MM.1S (cell line): ENCODE measurements around the gene RWDD2A.
"Not testable (repeated sequence)": the region's sequence is repeated elsewhere in the genome, so short reads cannot be mapped to it uniquely, and the experiment has no call there.

ENCODE experiments used
- DNase-seq: peaks from one replicate; pipeline ENCODE4 v3.0.0-alpha.2; 2015
- H2AFZ ChIP-seq: fragments of 300-600 bp; sonication (generic); 2 replicates; pipeline ENCODE4 v1.6.0; 2016; ENCODE audit warnings: antibody characterized with exemption, low read length
- H3F3A ChIP-seq: fragments of 300-600 bp; sonication (generic); 2 replicates; pipeline ENCODE4 v1.6.1; 2016; ENCODE audit warnings: mild to moderate bottlenecking, antibody characterized with exemption, low read length, moderate library complexity, mixed read lengths; ENCODE audit not compliant: insufficient read depth
- H3K27ac ChIP-seq: fragments of 300-600 bp; sonication (generic); 2 replicates; pipeline ENCODE4 v1.5.1; 2016; ENCODE audit warnings: mild to moderate bottlenecking, low read length
- H3K27me3 ChIP-seq: fragments of 300-600 bp; sonication (generic); replicated peaks from 2 replicates; pipeline ENCODE4 v1.6.0; 2016; ENCODE audit warnings: low read length; ENCODE audit not compliant: insufficient read depth
- H3K36me3 ChIP-seq: fragments of 300-600 bp; sonication (generic); replicated peaks from 2 replicates; pipeline ENCODE4 v1.6.1; 2016; ENCODE audit warnings: mild to moderate bottlenecking, low read length, mixed read lengths; ENCODE audit not compliant: insufficient read depth
- H3K4me1 ChIP-seq: fragments of 300-600 bp; sonication (generic); 2 replicates; pipeline ENCODE4 v1.6.1; 2016; ENCODE audit warnings: low read length, mixed read lengths
- H3K4me2 ChIP-seq: fragments of 300-600 bp; sonication (generic); 2 replicates; pipeline ENCODE4 v1.6.0; 2016; ENCODE audit warnings: low read depth, low read length
- H3K4me3 ChIP-seq: fragments of 300-600 bp; sonication (generic); 2 replicates; pipeline ENCODE4 v1.5.1; 2016; ENCODE audit warnings: low read length, mixed read lengths
- H3K79me2 ChIP-seq: fragments of 300-600 bp; sonication (generic); 2 replicates; pipeline ENCODE4 v1.6.1; 2016; ENCODE audit warnings: mixed run types, low read length, mixed read lengths
- H3K9ac ChIP-seq: fragments of 300-600 bp; sonication (generic); 2 replicates; pipeline ENCODE4 v1.6.1; 2016; ENCODE audit warnings: low read length, mixed read lengths
- H3K9me2 ChIP-seq: fragments of 300-600 bp; sonication (generic); replicated peaks from 2 replicates; pipeline ENCODE4 v1.6.1; 2016; ENCODE audit warnings: mild to moderate bottlenecking, low read length, mixed read lengths; ENCODE audit not compliant: insufficient read depth
- H3K9me3 ChIP-seq: fragments of 300-600 bp; sonication (generic); replicated peaks from 2 replicates; pipeline ENCODE4 v1.6.1; 2016; ENCODE audit warnings: mild to moderate bottlenecking, low read length, mixed read lengths; ENCODE audit not compliant: insufficient read depth
- H4K20me1 ChIP-seq: fragments of 300-600 bp; sonication (generic); 2 replicates; pipeline ENCODE4 v1.6.1; 2016; ENCODE audit warnings: mild to moderate bottlenecking, low read length, moderate library complexity, mixed read lengths; ENCODE audit not compliant: insufficient read depth
- CTCF ChIP-seq: fragments of 300-600 bp; sonication (generic); IDR thresholded peaks from 2 replicates; pipeline ENCODE4 v1.5.1; 2016; ENCODE audit warnings: antibody characterized with exemption, low read length, mixed read lengths
- EZH2 ChIP-seq: fragments of 300-600 bp; sonication (generic); optimal IDR thresholded peaks from 2 replicates; pipeline ENCODE3; 2017; ENCODE audit warnings: low read depth, mild to moderate bottlenecking, antibody characterized with exemption, low read length, mixed read lengths
- EZH2phosphoT487 ChIP-seq: fragments of 300-600 bp; sonication (generic); IDR thresholded peaks from 2 replicates; pipeline ENCODE4 v1.6.1; 2018; ENCODE audit warnings: antibody characterized with exemption, low read length

Gene RWDD2A

GRCh38 chr6:83190626-83191025, 2.5 kb upstream of the RWDD2A start:
- no peak for TF ChIP-seq CTCF
- no peak for TF ChIP-seq EZH2phosphoT487
- TF ChIP-seq EZH2, result no peak
- H3K9me3 ChIP-seq, result no peaks in the 10 kb centered on the region
- peaks cover 14% of the 10 kb centered on the region for H3F3A ChIP-seq
- H3K9me2 ChIP-seq, result no peaks in the 10 kb centered on the region
- no peaks in the 10 kb centered on the region for H4K20me1 ChIP-seq
- peak overlapping the region; percentile 10; the same call in 1 of the 2 replicates for H3K4me2 ChIP-seq
- H3K36me3 ChIP-seq, result 0 out of 2 replicates have a peak, but pooled peaks cover 14% of the 10 kb centered on the region
- H2AFZ ChIP-seq, result no peak overlapping the region
- peaks cover 56% of the 10 kb centered on the region for H3K79me2 ChIP-seq
- no peak overlapping the region for H3K4me3 ChIP-seq
- DNase-seq, result no peak
- H3K27ac ChIP-seq, result no peak overlapping the region
- no peaks in the 10 kb centered on the region for H3K27me3 ChIP-seq
- H3K9ac ChIP-seq, result no peak overlapping the region
- peaks cover 12% of the 10 kb centered on the region; the same call in 1 of the 2 replicates for H3K4me1 ChIP-seq

- H3K9ac ChIP-seq, result peak overlapping the region; percentile 82; the same call in 1 of the 2 replicates
- not testable (repeated sequence) for H2AFZ ChIP-seq
Measured at GRCh38 chr6:83191974-83192373, 1.2 kb upstream of the RWDD2A start.

GRCh38 chr6:83192456-83192855, 701 bp upstream of the RWDD2A start:
- peak overlapping the region; percentile 80 for H2AFZ ChIP-seq
- H3K9me2 ChIP-seq, result no peaks in the 10 kb centered on the region
- H3K4me2 ChIP-seq, result peak overlapping the region; percentile 75
- H4K20me1 ChIP-seq, result no peaks in the 10 kb centered on the region
- peak overlapping the region; percentile 91 for H3K4me3 ChIP-seq
- H3K27me3 ChIP-seq, result no peaks in the 10 kb centered on the region
- 0 out of 2 replicates have a peak, but pooled peaks cover 14% of the 10 kb centered on the region for H3K36me3 ChIP-seq
- TF ChIP-seq EZH2phosphoT487 (no peak), EZH2 (no peak), CTCF (no peak)
- peaks cover 14% of the 10 kb centered on the region for H3F3A ChIP-seq
- H3K4me1 ChIP-seq, result peaks cover 12% of the 10 kb centered on the region; the same call in 1 of the 2 replicates
- no peaks in the 10 kb centered on the region for H3K9me3 ChIP-seq
- H3K27ac ChIP-seq, result peak overlapping the region; percentile 39; the same call in 1 of the 2 replicates
- peak overlapping the region; percentile 82 for H3K9ac ChIP-seq
- no peak for DNase-seq
- peaks cover 55% of the 10 kb centered on the region for H3K79me2 ChIP-seq

More at GRCh38 chr6:83191974-83192373, 1.2 kb upstream of the RWDD2A start:
- H3K27ac ChIP-seq, H3K27me3 ChIP-seq, H3K9me3 ChIP-seq, H4K20me1 ChIP-seq, DNase-seq, H3K9me2 ChIP-seq: not testable (repeated sequence)
- Histone ChIP-seq H3K79me2 (peaks cover 56% of the 10 kb centered on the region), H3K36me3 (0 out of 2 replicates have a peak, but pooled peaks cover 14% of the 10 kb centered on the region), H3K4me2 (peak overlapping the region; percentile 75), H3F3A (peaks cover 14% of the 10 kb centered on the region), H3K4me1 (peaks cover 12% of the 10 kb centered on the region; the same call in 1 of the 2 replicates), H3K4me3 (peak overlapping the region; percentile 91)
